SK-N-SH treated with all-trans-retinoic acid at 6 μM for 48 hours (cell line): ENCODE results near the gene PSAP.

ENCODE experiments used
- ATAC-seq: fragments of 200-7000 bp; cut with Tn5 transposase; 3 replicates; pipeline ENCODE4 v1.9.1; 2020; ENCODE audit warnings: mild to moderate bottlenecking, moderate library complexity
- ARNTL ChIP-seq: fragments of 450-650 bp; formaldehyde crosslinking; IDR thresholded peaks from 2 replicates; pipeline ENCODE4 v1.5.0; 2020; ENCODE audit warnings: low read depth, mild to moderate bottlenecking, moderate library complexity, borderline replicate concordance
- BACH2 ChIP-seq: fragments of 250-450 bp; sonication (Bioruptor Pico); IDR thresholded peaks from 2 replicates; pipeline ENCODE4 v1.9.0; 2021; ENCODE audit warnings: mild to moderate bottlenecking, borderline replicate concordance
- CSDC2 ChIP-seq: fragments of 250-450 bp; sonication (Bioruptor Pico); IDR thresholded peaks from 2 replicates; pipeline ENCODE4 v1.5.0; 2020; ENCODE audit warnings: mild to moderate bottlenecking, moderate library complexity
- ESRRG ChIP-seq: fragments of 250-450 bp; sonication (Bioruptor Pico); IDR thresholded peaks from 2 replicates; pipeline ENCODE4 v1.6.1; 2021; ENCODE audit warnings: mild to moderate bottlenecking
- GLIS3 ChIP-seq: fragments of 250-450 bp; sonication (Bioruptor Pico); IDR thresholded peaks from 2 replicates; pipeline ENCODE4 v1.5.0; 2020; ENCODE audit warnings: mild to moderate bottlenecking, moderate library complexity
- ISL1 ChIP-seq: fragments of 250-450 bp; sonication (Bioruptor Pico); IDR thresholded peaks from 2 replicates; pipeline ENCODE4 v2.1.2; 2022; ENCODE audit warnings: mild to moderate bottlenecking, moderate library complexity
- OSR1 ChIP-seq: fragments of 250-450 bp; sonication (Bioruptor Pico); IDR thresholded peaks from 2 replicates; pipeline ENCODE4 v1.8.0; 2022; ENCODE audit warnings: moderate library complexity, mild to moderate bottlenecking, inconsistent platforms
- PPARA ChIP-seq: fragments of 250-450 bp; sonication (Bioruptor Pico); IDR thresholded peaks from 2 replicates; pipeline ENCODE4 v1.5.0; 2020; ENCODE audit warnings: mild to moderate bottlenecking, borderline replicate concordance
- RARB ChIP-seq: fragments of 250-450 bp; sonication (Bioruptor Pico); IDR thresholded peaks from 2 replicates; pipeline ENCODE4 v1.8.0; 2021; ENCODE audit warnings: mild to moderate bottlenecking, moderate library complexity
- SNAI2 ChIP-seq: fragments of 250-450 bp; sonication (Bioruptor Pico); IDR thresholded peaks from 2 replicates; pipeline ENCODE4 v1.5.0; 2020; ENCODE audit warnings: mild to moderate bottlenecking, moderate library complexity
- TCF4 ChIP-seq: fragments of 250-450 bp; sonication (Bioruptor Pico); IDR thresholded peaks from 2 replicates; pipeline ENCODE4 v1.8.0; 2021; ENCODE audit warnings: mild to moderate bottlenecking, moderate library complexity, borderline replicate concordance
- TOX ChIP-seq: fragments of 250-450 bp; sonication (Bioruptor Pico); IDR thresholded peaks from 2 replicates; pipeline ENCODE4 v1.8.0; 2021; ENCODE audit warnings: mild to moderate bottlenecking, moderate library complexity, borderline replicate concordance
- ZC3H10 ChIP-seq: fragments of 250-450 bp; sonication (Bioruptor Pico); IDR thresholded peaks from 2 replicates; pipeline ENCODE4 v1.5.1; 2021; ENCODE audit warnings: mild to moderate bottlenecking, moderate library complexity
- ZFP3 ChIP-seq: fragments of 250-450 bp; sonication (Bioruptor Pico); IDR thresholded peaks from 2 replicates; pipeline ENCODE4 v1.5.0; 2020; ENCODE audit warnings: mild to moderate bottlenecking, moderate library complexity
- ZFP30 ChIP-seq: fragments of 450-650 bp; formaldehyde crosslinking; IDR thresholded peaks from 2 replicates; pipeline ENCODE4 v1.5.0; 2022; ENCODE audit warnings: mild to moderate bottlenecking, moderate library complexity
- ZNF565 ChIP-seq: fragments of 450-650 bp; formaldehyde crosslinking; conservative IDR thresholded peaks from 2 replicates; pipeline ENCODE4 v1.5.0; 2020; ENCODE audit warnings: low read depth, mild to moderate bottlenecking, moderate library complexity
- ZNF70 ChIP-seq: fragments of 450-650 bp; formaldehyde crosslinking; IDR thresholded peaks from 2 replicates; pipeline ENCODE4 v1.5.0; 2020; ENCODE audit warnings: mild to moderate bottlenecking, moderate library complexity
- ZNF8 ChIP-seq: fragments of 450-650 bp; formaldehyde crosslinking; IDR thresholded peaks from 2 replicates; pipeline ENCODE4 v1.5.0; 2020; ENCODE audit warnings: mild to moderate bottlenecking, moderate library complexity
- TF ChIP-seq, protein P1 (sequence below): fragments of 250-450 bp; sonication (Bioruptor Pico); IDR thresholded peaks from 2 replicates; pipeline ENCODE4 v1.8.0; 2021; ENCODE audit warnings: low read depth, mild to moderate bottlenecking, moderate library complexity, borderline replicate concordance
- TF ChIP-seq, protein P2 (sequence below): fragments of 250-450 bp; sonication (Bioruptor Pico); IDR thresholded peaks from 2 replicates; pipeline ENCODE4 v1.8.0; 2020; ENCODE audit warnings: mild to moderate bottlenecking, moderate library complexity, borderline replicate concordance
- TF ChIP-seq, protein P3 (sequence below): fragments of 250-450 bp; sonication (Bioruptor Pico); IDR thresholded peaks from 2 replicates; pipeline ENCODE4 v1.5.0; 2020; ENCODE audit warnings: mild to moderate bottlenecking, moderate library complexity
- TF ChIP-seq, protein P4 (sequence below): fragments of 250-450 bp; sonication (Bioruptor Pico); IDR thresholded peaks from 2 replicates; pipeline ENCODE4 v1.5.1; 2020; ENCODE audit warnings: low read depth, mild to moderate bottlenecking, moderate library complexity

Gene PSAP

DNA sequence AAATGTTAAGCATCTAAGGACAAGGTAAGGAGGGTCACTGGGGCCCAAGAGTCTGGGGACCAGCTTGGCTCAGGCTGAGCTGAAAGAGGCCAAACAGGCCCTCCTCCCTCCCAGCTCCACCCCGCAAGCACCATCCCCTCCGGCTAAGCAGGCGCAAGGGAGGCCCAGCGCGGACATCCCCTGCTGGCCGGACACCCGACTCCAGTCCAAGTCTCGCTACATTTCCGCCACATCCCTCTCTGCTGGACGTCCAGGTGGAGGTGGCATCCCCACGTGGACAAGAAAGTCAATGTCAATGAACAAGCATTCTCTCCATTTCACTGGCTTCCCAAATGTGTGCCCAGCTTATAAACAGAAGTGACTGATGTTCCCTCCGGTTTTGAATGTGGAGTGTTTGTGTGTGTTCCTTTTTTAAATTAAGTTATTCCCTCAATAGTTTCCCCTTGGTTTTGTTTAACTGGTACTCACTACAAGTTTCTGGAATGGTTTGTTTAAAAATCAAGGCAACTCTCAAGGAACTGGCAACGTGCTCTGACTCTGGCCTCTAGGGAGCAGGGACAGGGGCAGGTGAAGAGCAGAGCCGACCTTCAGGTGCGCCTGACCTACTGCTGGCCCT lies 35.4 kb downstream of the PSAP start:
- no peak for ATAC-seq
- TF ChIP-seq GLIS3: no peak
- no peak for TF ChIP-seq PPARA (CRISPR knock-in tag)
- no peak for TF ChIP-seq ZNF70
- no peak for TF ChIP-seq ZNF8 (CRISPR knock-in tag)
- no peak for TF ChIP-seq ZC3H10 (CRISPR knock-in tag)
- no peak for TF ChIP-seq SNAI2
- no peak for TF ChIP-seq BACH2 (CRISPR knock-in tag)
- TF ChIP-seq ZNF565 (CRISPR knock-in tag): no peak
- no peak for TF ChIP-seq ESRRG
- TF ChIP-seq, protein P1, sequence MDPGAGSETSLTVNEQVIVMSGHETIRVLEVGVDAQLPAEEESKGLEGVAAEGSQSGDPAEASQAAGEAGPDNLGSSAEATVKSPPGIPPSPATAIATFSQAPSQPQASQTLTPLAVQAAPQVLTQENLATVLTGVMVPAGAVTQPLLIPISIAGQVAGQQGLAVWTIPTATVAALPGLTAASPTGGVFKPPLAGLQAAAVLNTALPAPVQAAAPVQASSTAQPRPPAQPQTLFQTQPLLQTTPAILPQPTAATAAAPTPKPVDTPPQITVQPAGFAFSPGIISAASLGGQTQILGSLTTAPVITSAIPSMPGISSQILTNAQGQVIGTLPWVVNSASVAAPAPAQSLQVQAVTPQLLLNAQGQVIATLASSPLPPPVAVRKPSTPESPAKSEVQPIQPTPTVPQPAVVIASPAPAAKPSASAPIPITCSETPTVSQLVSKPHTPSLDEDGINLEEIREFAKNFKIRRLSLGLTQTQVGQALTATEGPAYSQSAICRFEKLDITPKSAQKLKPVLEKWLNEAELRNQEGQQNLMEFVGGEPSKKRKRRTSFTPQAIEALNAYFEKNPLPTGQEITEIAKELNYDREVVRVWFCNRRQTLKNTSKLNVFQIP (CRISPR knock-in tag): no peak
- no peak for TF ChIP-seq RARB (CRISPR knock-in tag)
- no peak for TF ChIP-seq ISL1 (CRISPR knock-in tag)
- no peak for TF ChIP-seq ZFP30 (CRISPR knock-in tag)
- TF ChIP-seq TCF4 (CRISPR knock-in tag): no peak
- no peak for TF ChIP-seq ARNTL (CRISPR knock-in tag)
- TF ChIP-seq TOX: no peak
- TF ChIP-seq CSDC2 (CRISPR knock-in tag): no peak

DNA sequence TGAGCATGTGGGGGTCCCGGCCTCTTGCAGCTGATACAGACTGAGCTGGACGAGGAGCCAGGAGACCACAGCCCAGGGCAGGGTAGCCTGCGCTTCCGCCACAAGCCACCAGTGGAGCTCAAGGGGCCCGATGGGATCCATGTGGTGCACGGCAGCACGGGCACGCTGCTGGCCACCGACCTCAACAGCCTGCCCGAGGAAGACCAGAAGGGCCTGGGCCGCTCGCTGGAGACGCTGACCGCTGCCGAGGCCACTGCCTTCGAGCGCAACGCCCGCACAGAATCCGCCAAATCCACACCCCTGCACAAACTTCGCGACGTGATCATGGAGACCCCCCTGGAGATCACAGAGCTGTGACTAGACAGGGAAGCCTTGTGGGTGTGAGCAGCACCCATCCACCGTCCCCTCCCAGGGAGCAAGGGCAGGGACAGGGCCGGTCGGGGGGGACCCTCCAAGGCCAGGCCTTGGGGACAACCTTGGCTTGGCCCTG lies 36.1 kb downstream of the PSAP start:
- ATAC-seq: no peak
- TF ChIP-seq OSR1 (no peak), ZFP3 (CRISPR knock-in tag) (no peak), ISL1 (CRISPR knock-in tag) (no peak), TOX (no peak), ZFP30 (CRISPR knock-in tag) (no peak), SNAI2 (no peak), TCF4 (CRISPR knock-in tag) (no peak), GLIS3 (no peak), ZNF8 (CRISPR knock-in tag) (no peak), RARB (CRISPR knock-in tag) (no peak), ZNF565 (CRISPR knock-in tag) (no peak), CSDC2 (CRISPR knock-in tag) (no peak), ESRRG (no peak), BACH2 (CRISPR knock-in tag) (no peak), ARNTL (CRISPR knock-in tag) (no peak)
- TF ChIP-seq, protein P2, sequence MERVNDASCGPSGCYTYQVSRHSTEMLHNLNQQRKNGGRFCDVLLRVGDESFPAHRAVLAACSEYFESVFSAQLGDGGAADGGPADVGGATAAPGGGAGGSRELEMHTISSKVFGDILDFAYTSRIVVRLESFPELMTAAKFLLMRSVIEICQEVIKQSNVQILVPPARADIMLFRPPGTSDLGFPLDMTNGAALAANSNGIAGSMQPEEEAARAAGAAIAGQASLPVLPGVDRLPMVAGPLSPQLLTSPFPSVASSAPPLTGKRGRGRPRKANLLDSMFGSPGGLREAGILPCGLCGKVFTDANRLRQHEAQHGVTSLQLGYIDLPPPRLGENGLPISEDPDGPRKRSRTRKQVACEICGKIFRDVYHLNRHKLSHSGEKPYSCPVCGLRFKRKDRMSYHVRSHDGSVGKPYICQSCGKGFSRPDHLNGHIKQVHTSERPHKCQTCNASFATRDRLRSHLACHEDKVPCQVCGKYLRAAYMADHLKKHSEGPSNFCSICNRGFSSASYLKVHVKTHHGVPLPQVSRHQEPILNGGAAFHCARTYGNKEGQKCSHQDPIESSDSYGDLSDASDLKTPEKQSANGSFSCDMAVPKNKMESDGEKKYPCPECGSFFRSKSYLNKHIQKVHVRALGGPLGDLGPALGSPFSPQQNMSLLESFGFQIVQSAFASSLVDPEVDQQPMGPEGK: no peak
- TF ChIP-seq, protein P3, sequence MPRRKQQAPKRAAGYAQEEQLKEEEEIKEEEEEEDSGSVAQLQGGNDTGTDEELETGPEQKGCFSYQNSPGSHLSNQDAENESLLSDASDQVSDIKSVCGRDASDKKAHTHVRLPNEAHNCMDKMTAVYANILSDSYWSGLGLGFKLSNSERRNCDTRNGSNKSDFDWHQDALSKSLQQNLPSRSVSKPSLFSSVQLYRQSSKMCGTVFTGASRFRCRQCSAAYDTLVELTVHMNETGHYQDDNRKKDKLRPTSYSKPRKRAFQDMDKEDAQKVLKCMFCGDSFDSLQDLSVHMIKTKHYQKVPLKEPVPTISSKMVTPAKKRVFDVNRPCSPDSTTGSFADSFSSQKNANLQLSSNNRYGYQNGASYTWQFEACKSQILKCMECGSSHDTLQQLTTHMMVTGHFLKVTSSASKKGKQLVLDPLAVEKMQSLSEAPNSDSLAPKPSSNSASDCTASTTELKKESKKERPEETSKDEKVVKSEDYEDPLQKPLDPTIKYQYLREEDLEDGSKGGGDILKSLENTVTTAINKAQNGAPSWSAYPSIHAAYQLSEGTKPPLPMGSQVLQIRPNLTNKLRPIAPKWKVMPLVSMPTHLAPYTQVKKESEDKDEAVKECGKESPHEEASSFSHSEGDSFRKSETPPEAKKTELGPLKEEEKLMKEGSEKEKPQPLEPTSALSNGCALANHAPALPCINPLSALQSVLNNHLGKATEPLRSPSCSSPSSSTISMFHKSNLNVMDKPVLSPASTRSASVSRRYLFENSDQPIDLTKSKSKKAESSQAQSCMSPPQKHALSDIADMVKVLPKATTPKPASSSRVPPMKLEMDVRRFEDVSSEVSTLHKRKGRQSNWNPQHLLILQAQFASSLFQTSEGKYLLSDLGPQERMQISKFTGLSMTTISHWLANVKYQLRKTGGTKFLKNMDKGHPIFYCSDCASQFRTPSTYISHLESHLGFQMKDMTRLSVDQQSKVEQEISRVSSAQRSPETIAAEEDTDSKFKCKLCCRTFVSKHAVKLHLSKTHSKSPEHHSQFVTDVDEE: no peak
- TF ChIP-seq, protein P4, sequence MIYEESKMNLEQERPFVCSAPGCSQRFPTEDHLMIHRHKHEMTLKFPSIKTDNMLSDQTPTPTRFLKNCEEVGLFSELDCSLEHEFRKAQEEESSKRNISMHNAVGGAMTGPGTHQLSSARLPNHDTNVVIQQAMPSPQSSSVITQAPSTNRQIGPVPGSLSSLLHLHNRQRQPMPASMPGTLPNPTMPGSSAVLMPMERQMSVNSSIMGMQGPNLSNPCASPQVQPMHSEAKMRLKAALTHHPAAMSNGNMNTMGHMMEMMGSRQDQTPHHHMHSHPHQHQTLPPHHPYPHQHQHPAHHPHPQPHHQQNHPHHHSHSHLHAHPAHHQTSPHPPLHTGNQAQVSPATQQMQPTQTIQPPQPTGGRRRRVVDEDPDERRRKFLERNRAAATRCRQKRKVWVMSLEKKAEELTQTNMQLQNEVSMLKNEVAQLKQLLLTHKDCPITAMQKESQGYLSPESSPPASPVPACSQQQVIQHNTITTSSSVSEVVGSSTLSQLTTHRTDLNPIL: no peak

DNA sequence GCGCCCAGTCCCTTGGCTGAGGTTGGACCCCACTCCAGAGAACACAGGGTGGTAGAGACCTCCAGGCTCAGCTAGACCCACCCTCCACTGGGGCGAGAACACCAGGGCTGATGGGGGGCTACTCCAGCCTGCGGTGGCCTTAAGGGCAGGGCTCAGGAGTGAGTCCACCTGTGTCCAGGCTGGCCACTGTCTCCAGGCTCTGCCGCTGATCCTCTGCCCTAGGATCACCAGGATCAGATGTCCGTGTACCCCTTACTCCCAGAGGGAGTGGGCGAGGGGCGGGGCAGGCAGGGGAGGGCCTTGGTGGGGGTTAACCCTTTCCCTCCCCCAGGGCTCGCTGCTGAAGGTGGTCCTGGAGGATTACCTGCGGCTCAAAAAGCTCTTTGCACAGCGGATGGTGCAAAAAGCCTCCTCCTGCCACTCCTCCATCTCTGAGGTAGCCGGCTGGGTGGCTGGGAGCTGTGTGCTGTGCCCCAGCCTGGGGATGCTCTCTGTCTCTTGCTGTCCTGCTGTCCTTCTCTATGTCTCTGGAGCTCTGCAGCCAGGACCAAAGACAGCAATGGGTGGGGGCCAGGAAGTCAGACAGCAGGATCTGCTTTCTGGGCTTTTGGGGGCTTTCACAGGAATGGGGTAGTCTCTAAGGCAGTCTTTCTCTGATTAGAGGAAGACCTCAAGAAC lies 38.0 kb downstream of the PSAP start:
- peak; percentile 3; the same call in 1 of the 3 replicates for ATAC-seq
- TF ChIP-seq OSR1 (no peak), PPARA (CRISPR knock-in tag) (no peak), ARNTL (CRISPR knock-in tag) (no peak), ZNF70 (no peak), ZFP30 (CRISPR knock-in tag) (no peak), ZC3H10 (CRISPR knock-in tag) (no peak), BACH2 (CRISPR knock-in tag) (no peak), ZNF8 (CRISPR knock-in tag) (no peak), TCF4 (CRISPR knock-in tag) (no peak), ISL1 (CRISPR knock-in tag) (no peak)
- TF ChIP-seq, protein P2: no peak
- TF ChIP-seq, all 23 proteins: peak for 0
